Measurements from ENCODE around the gene SPATA7. TPM values are rescaled to one million over a fixed set of nuclear protein-coding genes. Genes with fewer than 3 reads are reported as not detected.

SPATA7 gene
- total and polyA plus RNA-seq, 2 experiments from 2014 or later, result 16.5 to 17.8 TPM

DNA sequence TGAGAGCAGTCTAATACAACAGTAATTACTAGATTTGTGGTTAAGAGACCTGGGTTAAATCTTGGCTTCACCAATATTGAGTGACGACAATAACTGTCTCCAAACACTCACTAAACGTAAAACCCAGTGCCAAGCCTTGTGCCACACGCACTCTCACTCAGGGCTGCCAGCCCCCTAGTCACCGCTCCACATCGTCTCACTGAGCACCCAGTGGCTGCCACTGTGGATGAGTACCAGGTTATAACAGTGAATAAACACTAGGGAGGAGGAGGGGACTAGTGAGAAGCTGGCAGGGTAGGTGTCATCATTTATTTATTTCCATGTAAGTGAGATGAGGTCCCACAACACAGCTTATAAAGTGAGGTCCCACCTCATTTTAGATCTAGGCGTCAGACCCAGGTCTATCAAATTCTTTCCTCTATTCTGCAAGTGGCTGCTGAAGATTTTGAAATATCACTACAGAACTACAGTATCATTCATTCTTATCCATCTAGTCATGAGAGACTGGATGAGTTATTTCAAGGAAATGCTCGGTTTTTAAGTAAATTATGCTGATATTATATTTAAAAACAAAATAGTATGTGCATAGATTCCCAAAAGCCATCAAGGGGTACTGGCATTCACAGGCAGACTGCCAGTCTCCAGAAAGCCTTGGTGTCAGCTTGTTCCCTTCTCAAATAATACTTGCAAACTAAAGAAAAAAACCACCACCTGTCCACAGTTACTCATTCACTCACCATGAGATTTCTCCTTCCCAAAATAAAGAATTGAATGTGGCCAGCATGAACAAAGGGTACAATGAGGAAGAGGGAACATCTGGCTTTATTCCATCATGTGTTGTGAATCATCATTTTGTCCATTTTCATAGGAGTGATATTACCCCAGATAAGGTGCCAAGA lies 85.3 kb downstream of the SPATA7 start:
- no peak for DNase-seq (ENCODE audit: low spot score)
- H3K4me3 ChIP-seq, result no peak overlapping the region
- ATAC-seq, result no peak
- H3K4me1 ChIP-seq (ENCODE audit: insufficient read depth), result no peaks in the 10 kb centered on the region
- H4K20me1 ChIP-seq (replicated peaks; ENCODE audit: insufficient read depth), result no peaks in the 10 kb centered on the region
- no peak overlapping the region for H3K4me3 Mint-ChIP-seq
- no peak overlapping the region for H2AFZ ChIP-seq
- no peaks in the 10 kb centered on the region for H3F3A ChIP-seq (replicated peaks; ENCODE audit: low read depth)
- H3K4me1 Mint-ChIP-seq, result no peaks in the 10 kb centered on the region
- peaks cover 6% of the 10 kb centered on the region; the same call in 2 of the 3 replicates for H3K36me3 Mint-ChIP-seq (ENCODE audit: low read depth)
- H3K4me2 ChIP-seq, result no peak overlapping the region
- H3K27ac ChIP-seq (ENCODE audit: low read depth), result no peak overlapping the region
- no peak overlapping the region for H3K27ac Mint-ChIP-seq
- no peaks in the 10 kb centered on the region for H3K79me2 ChIP-seq (replicated peaks; ENCODE audit: insufficient read depth)
- no peak for TF ChIP-seq NANOG (IDR thresholded peaks at IDR 0.05; ENCODE audit: borderline replicate concordance)
- no peak for TF ChIP-seq POLR2AphosphoS5 (IDR thresholded peaks at IDR 0.05; ENCODE audit: low read depth)
- TF ChIP-seq EZH2phosphoT487 (IDR thresholded peaks at IDR 0.05; ENCODE audit: unreplicated experiment), result no peak
- no peak for TF ChIP-seq JUNB (IDR thresholded peaks at IDR 0.05; ENCODE audit: unreplicated experiment)
- TF ChIP-seq EZH2 (IDR thresholded peaks at IDR 0.05; ENCODE audit: low read depth, unreplicated experiment), result no peak
- TF ChIP-seq, protein P1, sequence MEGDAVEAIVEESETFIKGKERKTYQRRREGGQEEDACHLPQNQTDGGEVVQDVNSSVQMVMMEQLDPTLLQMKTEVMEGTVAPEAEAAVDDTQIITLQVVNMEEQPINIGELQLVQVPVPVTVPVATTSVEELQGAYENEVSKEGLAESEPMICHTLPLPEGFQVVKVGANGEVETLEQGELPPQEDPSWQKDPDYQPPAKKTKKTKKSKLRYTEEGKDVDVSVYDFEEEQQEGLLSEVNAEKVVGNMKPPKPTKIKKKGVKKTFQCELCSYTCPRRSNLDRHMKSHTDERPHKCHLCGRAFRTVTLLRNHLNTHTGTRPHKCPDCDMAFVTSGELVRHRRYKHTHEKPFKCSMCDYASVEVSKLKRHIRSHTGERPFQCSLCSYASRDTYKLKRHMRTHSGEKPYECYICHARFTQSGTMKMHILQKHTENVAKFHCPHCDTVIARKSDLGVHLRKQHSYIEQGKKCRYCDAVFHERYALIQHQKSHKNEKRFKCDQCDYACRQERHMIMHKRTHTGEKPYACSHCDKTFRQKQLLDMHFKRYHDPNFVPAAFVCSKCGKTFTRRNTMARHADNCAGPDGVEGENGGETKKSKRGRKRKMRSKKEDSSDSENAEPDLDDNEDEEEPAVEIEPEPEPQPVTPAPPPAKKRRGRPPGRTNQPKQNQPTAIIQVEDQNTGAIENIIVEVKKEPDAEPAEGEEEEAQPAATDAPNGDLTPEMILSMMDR (conservative IDR thresholded peaks at IDR 0.05; ENCODE audit: low read depth in 2 of 2), result no peak
- H3K27me3 ChIP-seq (ENCODE audit: insufficient read depth), result no peaks in the 10 kb centered on the region
- no peaks in the 10 kb centered on the region for H3K9me2 ChIP-seq (ENCODE audit: insufficient read depth)
- no peaks in the 10 kb centered on the region for H3K27me3 Mint-ChIP-seq (ENCODE audit: insufficient read depth, low read depth, poor library complexity)
- no peaks in the 10 kb centered on the region for H3K36me3 ChIP-seq (ENCODE audit: insufficient read depth)
- H3K9me3 Mint-ChIP-seq, result no peaks in the 10 kb centered on the region

DNA sequence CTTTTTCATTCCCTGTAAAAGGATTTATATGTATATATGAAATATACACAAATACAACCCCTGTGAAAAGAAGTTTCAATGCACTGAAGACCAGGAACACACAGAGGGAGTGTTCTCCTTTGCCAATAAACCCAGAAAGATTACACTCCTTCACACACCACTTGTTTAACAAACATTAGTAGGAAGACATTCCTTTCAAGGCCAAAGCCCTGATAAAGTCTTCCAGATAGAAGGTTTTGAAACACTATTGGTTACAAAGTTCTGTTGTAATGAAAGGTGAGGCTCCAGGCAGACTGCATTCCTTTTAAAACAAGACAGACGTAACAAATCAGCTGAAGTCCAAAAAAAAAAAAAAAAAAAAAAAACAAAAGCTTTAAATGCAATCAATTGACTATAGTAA lies 88.3 kb downstream of the SPATA7 start:
- Histone ChIP-seq H3K79me2 (replicated peaks; ENCODE audit: insufficient read depth) (no peaks in the 10 kb centered on the region), H3K4me1 (ENCODE audit: insufficient read depth) (peaks cover 7% of the 10 kb centered on the region; the same call in 1 of the 2 replicates), H2AFZ (no peak overlapping the region), H3K36me3 (ENCODE audit: insufficient read depth) (no peaks in the 10 kb centered on the region), H4K20me1 (replicated peaks; ENCODE audit: insufficient read depth) (no peaks in the 10 kb centered on the region), H3K27ac (ENCODE audit: low read depth) (no peak overlapping the region), H3K4me3 (no peak overlapping the region), H3K4me2 (no peak overlapping the region), H3K27me3 (ENCODE audit: insufficient read depth) (no peaks in the 10 kb centered on the region), H3K9me2 (ENCODE audit: insufficient read depth) (no peaks in the 10 kb centered on the region), H3F3A (replicated peaks; ENCODE audit: low read depth) (no peaks in the 10 kb centered on the region)
- no peak for ATAC-seq
- H3K4me3 Mint-ChIP-seq, result no peak overlapping the region
- no peak for DNase-seq (ENCODE audit: low spot score)
- H3K27me3 Mint-ChIP-seq (ENCODE audit: insufficient read depth, low read depth, poor library complexity), result no peaks in the 10 kb centered on the region
- no peaks in the 10 kb centered on the region for H3K9me3 Mint-ChIP-seq
- peaks cover 20% of the 10 kb centered on the region for H3K36me3 Mint-ChIP-seq (ENCODE audit: low read depth)
- H3K27ac Mint-ChIP-seq, result no peak overlapping the region
- H3K4me1 Mint-ChIP-seq, result peaks cover 6% of the 10 kb centered on the region
- no peak for TF ChIP-seq NANOG (IDR thresholded peaks at IDR 0.05; ENCODE audit: borderline replicate concordance)
- no peak for TF ChIP-seq ZNF331 (CRISPR knock-in tag; IDR thresholded peaks at IDR 0.05; ENCODE audit: low read depth)
- no peak for TF ChIP-seq EZH2phosphoT487 (IDR thresholded peaks at IDR 0.05; ENCODE audit: unreplicated experiment)
- TF ChIP-seq JUNB (IDR thresholded peaks at IDR 0.05; ENCODE audit: unreplicated experiment), result no peak
- TF ChIP-seq ZNF114 (CRISPR knock-in tag; IDR thresholded peaks at IDR 0.05), result no peak
- TF ChIP-seq, protein P2, sequence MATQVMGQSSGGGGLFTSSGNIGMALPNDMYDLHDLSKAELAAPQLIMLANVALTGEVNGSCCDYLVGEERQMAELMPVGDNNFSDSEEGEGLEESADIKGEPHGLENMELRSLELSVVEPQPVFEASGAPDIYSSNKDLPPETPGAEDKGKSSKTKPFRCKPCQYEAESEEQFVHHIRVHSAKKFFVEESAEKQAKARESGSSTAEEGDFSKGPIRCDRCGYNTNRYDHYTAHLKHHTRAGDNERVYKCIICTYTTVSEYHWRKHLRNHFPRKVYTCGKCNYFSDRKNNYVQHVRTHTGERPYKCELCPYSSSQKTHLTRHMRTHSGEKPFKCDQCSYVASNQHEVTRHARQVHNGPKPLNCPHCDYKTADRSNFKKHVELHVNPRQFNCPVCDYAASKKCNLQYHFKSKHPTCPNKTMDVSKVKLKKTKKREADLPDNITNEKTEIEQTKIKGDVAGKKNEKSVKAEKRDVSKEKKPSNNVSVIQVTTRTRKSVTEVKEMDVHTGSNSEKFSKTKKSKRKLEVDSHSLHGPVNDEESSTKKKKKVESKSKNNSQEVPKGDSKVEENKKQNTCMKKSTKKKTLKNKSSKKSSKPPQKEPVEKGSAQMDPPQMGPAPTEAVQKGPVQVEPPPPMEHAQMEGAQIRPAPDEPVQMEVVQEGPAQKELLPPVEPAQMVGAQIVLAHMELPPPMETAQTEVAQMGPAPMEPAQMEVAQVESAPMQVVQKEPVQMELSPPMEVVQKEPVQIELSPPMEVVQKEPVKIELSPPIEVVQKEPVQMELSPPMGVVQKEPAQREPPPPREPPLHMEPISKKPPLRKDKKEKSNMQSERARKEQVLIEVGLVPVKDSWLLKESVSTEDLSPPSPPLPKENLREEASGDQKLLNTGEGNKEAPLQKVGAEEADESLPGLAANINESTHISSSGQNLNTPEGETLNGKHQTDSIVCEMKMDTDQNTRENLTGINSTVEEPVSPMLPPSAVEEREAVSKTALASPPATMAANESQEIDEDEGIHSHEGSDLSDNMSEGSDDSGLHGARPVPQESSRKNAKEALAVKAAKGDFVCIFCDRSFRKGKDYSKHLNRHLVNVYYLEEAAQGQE (IDR thresholded peaks at IDR 0.05; ENCODE audit: unreplicated experiment), result no peak

All from GM23338 (cell line).